ENCODE measurements around the gene SRGAP3.

SRGAP3 gene

GRCh38 chr3:9081184-9081818 is 168.1 kb downstream of the SRGAP3 start:
- no peak for DNase-seq (ENCODE audit: low spot score)

DNA sequence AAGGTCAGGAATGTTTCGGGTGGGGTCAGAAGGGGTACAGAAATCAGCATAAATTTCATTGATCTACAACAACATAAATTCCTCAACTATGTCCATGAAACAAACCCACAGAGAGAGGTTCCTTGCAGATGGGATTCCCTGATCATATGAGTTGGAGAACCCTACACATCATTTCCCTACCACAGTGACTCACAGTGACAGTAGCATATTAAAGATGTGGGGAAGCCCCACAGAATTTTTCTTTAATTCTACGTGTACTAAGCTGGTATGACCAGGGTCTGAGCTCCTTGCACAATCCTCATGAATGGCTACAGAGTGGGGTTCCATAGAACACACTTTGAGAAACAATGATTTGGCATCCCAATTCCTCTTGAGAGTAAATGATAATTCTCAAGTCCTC is 169.3 kb downstream of the SRGAP3 start:
- no peak for DNase-seq (ENCODE audit: low spot score)

DNA sequence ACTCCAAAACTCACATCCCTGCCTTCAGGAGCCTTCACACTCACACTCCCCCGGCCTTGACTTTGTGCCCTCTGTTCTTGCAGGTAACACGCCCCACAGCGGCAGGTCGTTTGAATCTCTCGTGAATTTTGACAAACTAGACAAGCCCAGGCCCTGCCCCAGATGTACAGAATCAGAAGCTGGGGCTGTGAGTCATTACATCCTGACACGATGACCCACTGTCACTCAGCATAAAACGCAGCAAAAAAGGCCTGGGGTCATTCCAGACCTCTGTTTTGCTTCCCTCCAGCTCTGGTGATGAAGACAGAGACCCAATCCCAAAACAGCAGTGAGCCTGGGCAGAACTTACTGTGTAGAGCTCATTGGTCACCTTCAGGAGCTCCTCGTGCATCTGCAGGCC is 169.8 kb downstream of the SRGAP3 start:
- no peak for DNase-seq (ENCODE audit: low spot score)

DNA sequence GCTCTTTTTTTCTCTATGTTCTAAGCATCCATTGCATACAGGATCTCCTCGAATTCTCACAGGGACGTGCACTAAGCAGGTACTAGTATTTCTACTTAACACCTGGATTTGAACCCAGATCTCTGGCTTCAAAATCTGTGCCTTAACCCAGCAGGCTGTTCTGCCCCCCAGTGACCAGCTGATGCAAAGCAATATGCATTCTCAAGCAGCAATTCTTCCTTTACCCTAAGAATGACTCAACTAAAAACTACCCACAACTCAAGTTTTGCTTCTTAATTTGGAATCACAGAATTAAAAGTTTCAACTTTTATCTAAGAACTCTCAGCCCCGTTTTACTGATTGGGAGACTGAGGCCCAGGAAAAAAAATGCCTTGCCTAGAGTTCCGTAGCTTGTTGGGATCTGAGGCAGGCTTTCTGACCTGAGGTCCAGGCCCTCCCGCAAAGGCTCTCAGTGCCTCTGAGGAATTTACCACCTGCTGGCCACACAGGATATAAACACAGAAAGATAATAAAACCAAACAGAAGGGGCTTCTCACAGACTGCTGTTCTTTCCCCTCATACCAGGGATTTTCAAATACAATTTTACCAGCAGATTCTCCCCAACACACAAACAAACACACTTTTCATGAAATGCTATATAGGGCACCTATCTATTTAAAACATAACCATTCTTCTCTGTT is 170.7 kb downstream of the SRGAP3 start:
- no peak for DNase-seq (ENCODE audit: low spot score)

GRCh38 chr3:9077029-9077428 is 172.4 kb downstream of the SRGAP3 start:
- no peak for DNase-seq (ENCODE audit: low spot score)

GRCh38 chr3:9075762-9076161 is 173.7 kb downstream of the SRGAP3 start:
- no peak for DNase-seq (ENCODE audit: low spot score)

- no peak for DNase-seq (ENCODE audit: low spot score)
Measured at GRCh38 chr3:9074079-9074478, 175.4 kb downstream of the SRGAP3 start.

DNA sequence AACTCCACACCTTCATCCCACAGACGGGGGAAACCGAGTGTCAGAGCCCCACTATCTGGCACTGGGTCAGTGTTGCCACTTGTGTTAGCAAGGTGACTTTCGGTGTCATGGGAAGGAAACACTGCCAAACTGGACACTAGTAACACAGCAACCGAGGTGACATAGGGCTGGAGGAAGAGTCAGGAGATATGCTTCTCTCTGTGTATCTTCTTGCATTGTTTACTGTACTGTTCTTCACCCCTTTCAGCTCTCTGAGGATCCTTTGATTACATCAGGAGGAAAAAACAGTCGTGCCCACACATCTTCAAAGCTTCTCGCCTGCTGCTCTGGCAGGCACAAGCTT is 176.8 kb downstream of the SRGAP3 start:
- no peak for DNase-seq (ENCODE audit: low spot score)

GRCh38 chr3:9071936-9072666 is 177.3 kb downstream of the SRGAP3 start:
- DNase-seq (ENCODE audit: low spot score): no peak

GRCh38 chr3:9070961-9071360 is 178.5 kb downstream of the SRGAP3 start:
- no peak for DNase-seq (ENCODE audit: low spot score)

DNA sequence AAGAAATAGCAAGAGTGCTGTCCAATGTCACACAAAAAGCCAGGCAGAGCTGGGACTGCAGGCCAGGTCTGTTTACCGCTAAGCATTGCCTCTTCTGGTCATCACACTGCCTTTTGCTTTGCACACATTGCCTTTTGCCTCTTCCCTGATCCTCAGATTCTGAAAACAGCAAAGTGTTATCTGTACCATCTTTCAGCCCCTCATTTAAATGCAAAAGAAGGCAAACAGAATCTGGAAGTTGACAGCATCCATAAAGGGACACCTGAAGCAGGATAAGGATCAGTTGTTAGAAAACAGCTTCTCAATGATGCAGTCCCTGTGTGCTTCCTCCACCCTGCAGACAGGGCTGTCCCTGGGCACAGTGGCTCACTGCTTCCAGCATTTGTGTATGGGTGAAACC is 179.5 kb downstream of the SRGAP3 start:
- DNase-seq (ENCODE audit: low spot score): no peak

- DNase-seq (ENCODE audit: low spot score): no peak
Measured at GRCh38 chr3:9068051-9068450, 181.4 kb downstream of the SRGAP3 start.

GRCh38 chr3:9067352-9067975 is 182.0 kb downstream of the SRGAP3 start:
- DNase-seq (ENCODE audit: low spot score): peak; percentile 58

DNA sequence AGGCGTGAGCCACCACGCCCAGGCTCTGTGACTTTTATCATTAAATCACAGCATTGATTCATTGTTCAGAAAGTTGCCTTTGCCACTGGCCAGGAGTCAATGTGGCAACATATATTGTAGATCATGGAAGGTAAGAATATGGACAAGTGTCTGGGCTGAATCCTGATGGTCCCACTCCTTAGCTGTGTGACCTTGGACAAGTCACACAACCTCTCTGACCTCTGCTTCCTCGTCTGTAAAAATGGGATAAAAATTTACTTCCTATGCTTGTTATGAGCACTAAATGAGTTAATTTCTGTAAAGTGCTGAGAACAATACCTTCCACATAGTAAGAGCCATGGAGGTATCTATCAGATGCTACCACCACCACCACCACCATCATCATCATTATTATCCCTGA is 182.7 kb downstream of the SRGAP3 start:
- no peak for DNase-seq (ENCODE audit: low spot score)

- no peak for DNase-seq (ENCODE audit: low spot score)
Measured at GRCh38 chr3:9066141-9066540, 183.3 kb downstream of the SRGAP3 start.

DNA sequence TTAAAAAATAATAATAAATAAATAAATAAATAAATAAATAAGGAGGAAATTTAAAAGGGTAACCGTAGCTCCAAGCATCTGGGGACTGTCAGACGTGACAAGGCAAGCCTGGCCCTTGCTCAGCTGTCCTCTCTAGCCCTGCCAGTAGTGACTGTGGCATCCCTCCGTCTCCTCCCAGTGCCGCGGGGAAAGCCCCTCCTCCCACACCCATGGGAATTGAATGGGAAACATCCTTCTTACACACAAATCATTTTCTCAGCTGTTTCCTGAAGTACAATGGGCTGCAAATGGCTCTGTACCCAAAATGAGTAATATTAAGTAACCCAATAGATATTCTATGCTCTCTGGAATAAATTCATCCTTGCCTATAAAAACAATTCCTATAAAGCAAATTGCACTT is 184.6 kb downstream of the SRGAP3 start:
- no peak for DNase-seq (ENCODE audit: low spot score)

GRCh38 chr3:9064251-9064650 is 185.2 kb downstream of the SRGAP3 start:
- DNase-seq (ENCODE audit: low spot score): no peak

- no peak for DNase-seq (ENCODE audit: low spot score)
Measured at GRCh38 chr3:9062570-9062969, 186.9 kb downstream of the SRGAP3 start.

GRCh38 chr3:9061634-9062033 is 187.8 kb downstream of the SRGAP3 start:
- no peak for DNase-seq (ENCODE audit: low spot score)

- DNase-seq (ENCODE audit: low spot score): no peak
Measured at GRCh38 chr3:9059489-9060400, 189.7 kb downstream of the SRGAP3 start.

DNA sequence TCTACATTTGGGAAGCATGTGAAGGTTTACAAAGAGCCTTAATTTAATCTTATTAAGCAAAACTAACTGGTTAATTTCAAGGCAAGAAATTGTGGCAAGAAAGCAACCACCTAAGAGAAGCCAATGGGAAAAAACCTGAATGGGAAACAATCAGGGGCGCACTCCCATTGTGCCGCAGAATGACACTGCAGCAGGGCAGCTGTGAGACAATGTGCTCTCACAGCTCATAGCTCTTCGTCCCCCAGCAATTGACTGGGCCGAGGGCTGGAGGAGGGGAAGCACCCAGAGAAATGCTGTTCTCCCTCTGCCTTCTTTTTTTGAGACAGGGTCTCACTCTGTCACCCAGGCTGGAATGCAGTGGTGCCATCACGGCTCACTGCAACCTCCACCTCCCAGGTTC is 192.9 kb downstream of the SRGAP3 start:
- no peak for DNase-seq (ENCODE audit: low spot score)

Data from COLO829 (cell line).